Endothelial cell of hepatic sinusoid (primary cell): ENCODE data around the gene DEFB124.
"Not testable (repeated sequence)": the region's sequence is repeated elsewhere in the genome, so short reads cannot be mapped to it uniquely, and the experiment has no call there.

Source experiments
- in situ Hi-C: cut with HindIII; loops from 2 replicates; pipeline ENCODE4 v1.10.0; 2017; ENCODE audit warnings: low sequenced_read_pairs

DEFB124 gene

DNA sequence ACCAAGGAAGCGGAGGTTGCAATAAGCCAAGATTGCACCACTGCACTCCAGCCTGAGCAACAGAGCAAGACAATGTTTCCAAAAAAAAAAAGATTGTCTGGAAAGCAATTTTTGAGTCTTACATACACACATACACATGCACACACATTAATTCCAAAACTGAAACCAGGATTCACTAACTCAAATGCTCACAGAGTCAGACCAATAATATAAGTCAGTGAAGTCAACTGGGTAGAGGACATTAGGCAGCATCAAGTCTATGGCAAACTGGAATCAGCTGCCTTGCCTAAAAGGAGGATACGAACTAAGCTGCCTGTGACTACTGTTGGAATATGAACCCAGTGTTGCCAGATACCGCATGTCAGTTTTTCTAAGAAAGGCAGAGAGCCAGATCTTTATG, 15.8 kb upstream of the DEFB124 start:
- in situ Hi-C loops = no loop called here

- in situ Hi-C loops = no loop called here
Measured at GRCh38 chr20:31489152-31489551, 14.2 kb upstream of the DEFB124 start.

GRCh38 chr20:31488115-31488514, 13.2 kb upstream of the DEFB124 start:
- in situ Hi-C loops = no loop called here

DNA sequence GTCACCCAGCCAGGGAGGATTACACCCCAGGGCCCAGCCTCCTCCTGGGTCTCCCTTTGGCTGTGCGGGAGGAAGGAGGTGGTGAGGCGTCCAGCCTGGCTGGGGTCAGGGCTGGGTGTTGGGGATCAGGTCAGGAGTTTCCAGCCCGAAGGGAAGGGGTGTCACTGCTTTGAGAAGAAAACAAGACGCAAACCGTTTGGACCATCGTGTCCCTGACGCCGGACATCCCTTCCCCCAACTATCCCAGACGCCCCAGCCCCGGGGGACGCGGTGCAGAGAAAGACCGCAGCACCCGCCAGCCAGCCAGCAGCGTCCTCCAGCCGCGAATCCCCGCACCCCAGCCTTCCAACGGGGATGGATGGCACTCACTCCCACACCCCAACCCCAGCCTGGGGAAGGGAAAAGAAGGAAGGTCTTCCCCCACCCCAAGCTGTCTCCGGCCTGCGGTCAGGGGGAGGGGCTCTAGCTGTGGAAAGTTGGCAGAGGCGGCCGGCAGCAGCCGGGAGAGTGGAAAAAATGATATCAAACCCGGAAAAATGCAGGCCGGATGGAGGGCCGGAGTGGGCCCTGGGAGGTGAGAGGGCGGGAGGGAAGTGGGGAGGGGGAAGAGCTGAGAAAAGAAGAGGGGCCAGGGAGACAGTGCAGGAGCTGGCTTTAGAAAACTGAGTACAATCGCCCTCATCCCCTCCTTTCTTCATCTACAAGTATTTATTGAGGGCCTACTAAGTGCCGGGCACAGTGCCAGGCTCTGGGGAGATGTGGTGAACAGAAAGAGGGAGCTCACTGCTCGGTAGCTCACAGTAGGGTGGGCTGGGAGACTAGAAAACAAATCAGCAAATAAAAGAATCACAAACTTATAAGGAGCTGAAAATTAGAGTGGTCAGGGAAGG, 10.8 kb upstream of the DEFB124 start:
- in situ Hi-C loops = no loop called here

GRCh38 chr20:31484001-31484400, 9.1 kb upstream of the DEFB124 start:
- in situ Hi-C loops = no loop called here

DNA sequence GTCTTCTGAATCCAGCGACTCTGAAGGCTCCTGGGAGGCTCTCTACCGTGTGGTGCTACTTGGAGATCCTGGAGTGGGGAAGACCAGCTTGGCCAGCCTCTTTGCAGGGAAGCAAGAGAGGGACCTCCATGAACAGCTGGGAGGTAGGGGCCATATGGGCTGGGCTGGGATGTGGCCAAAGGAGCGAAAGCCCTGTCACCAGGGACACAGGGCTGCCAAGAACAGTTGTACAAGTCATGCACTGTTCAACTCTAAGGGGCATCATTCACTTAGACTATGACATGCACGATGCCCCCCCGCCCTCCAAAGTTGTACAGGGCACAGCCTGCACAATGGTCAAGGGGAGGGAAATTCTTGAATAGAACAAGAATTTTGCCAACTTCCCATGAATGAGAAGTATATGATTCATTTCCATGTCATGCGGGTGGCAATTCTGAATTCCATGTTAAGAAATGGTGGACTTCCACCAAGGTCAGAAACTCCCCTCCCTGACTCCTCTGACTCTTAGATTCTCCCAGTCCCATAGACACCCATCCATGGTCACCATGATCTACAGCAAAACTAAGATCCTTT, 1.8 kb upstream of the DEFB124 start:
- in situ Hi-C loops = no loop called here

DNA sequence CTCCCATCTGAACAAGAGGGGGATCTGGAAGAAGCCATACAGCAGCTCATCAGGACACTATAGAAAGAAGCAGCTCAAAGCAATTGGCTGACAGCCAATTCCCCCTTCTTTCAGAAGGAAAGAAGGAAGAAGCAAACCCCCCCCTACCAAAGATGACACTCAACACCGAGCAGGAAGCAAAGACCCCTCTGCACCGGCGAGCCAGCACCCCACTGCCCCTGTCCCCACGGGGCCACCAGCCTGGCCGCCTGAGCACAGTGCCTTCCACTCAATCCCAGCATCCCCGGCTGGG, 1.3 kb upstream of the DEFB124 start:
- in situ Hi-C loops = no loop called here

DNA sequence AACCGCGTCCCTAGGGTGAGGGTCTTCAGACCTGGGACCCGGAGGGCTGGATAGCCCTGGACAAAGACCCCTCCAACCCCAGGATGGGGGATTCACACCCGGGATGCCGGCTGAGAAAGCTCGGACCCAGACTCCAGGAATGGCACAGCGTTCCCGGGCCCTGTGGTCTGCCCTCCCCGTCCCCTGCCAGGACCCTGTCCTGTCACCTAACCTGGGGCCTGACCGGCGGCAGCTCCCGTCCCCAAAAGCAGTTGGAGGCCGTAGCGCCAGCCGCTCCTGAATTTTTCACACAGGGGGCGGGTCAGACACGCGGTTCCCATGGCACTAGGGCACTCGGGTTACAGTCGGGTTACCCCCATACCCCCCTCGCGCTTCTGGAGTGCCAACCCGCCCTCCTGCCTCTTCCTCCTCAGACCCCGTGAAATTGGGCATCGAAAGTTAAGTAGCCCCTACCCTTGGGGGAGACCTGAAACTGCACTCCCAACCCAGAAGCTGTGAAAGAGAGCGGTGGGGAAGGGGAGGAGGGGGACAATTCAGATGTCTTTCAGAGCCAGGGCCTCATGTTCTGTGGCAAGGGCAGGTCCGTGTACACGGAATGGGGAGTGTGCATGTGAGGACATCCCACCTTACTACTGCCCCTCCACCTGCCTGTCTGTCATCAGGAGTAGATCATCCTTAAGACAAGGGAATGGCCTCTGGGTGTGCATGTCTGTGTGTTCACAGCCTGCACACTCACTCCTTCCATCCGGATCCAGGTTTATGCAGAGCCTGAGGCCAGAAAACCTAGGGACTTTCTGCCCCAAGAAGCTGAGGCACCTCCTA, 756 bp upstream of the DEFB124 start:
- in situ Hi-C loops = no loop called here

GRCh38 chr20:31474097-31474436, 860 bp downstream of the DEFB124 start:
- in situ Hi-C loops = no loop called here

- in situ Hi-C loops = no loop called here
Measured at GRCh38 chr20:31473331-31474096, 1.4 kb downstream of the DEFB124 start.

DNA sequence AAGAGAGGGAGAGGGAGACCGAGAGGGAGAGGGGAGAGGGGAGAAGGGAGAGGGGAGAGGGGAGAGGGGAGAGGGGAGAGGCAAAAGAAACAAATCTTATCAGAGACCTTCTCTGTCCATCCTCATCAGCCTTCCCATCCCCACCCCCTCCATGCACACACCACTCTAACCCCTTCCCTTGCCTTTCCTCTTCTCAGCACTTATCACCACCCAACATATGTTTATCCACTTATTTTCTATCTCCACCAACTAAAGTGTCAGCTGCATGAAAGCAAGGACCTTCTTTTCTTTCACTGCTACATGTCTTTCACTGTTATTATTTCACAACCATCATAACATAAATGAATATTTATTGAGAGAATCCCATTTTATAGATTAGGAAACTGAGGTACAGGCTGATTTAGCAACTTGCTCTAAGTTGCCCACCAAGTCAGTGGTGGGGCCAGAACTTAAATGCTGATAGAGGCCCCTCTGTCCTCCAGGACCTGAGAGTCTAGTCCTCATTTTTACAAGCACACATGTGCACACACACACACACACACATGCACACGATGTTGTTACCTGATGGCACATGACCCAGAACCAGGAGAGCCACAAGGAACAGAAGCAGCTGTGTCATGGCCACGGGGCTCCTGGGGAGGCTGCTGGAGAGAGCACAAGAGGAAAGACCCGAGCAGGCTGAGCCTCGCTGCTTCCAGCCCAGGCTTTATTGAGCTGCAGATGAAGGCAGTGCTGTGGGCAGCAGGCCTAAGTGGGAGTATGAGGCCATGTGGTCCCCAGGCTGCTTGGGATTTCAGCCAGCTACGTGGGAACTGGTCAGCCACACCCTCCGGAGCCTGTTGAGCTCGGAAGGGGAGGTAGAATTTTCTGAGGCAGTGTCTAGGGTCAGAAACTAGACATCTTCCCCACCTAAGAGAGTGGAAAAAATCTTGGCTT, 2.3 kb downstream of the DEFB124 start:
- in situ Hi-C loops = no loop called here

- in situ Hi-C loops = not testable (repeated sequence)
Measured at GRCh38 chr20:31470946-31471345, 4.0 kb downstream of the DEFB124 start.

DNA sequence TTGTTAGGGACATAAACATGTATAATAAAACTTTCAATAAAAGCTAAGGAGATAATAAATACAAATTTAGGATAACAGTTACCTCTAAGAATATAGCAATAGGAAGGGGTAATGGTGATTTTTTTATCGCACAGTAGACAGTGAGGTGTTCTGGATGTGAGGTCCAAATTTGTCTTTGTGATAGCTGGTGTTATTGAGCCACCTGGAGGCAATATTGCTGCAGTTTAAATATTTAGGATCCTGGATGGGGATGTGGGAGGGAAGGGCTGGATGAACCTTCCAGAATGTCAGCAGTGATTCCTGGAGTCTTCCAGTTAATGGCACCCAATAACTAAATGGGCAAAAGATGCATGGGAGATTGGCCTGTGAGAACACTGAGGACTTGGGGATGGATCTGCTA, 20.6 kb downstream of the DEFB124 start:
- in situ Hi-C loops = no loop called here

DNA sequence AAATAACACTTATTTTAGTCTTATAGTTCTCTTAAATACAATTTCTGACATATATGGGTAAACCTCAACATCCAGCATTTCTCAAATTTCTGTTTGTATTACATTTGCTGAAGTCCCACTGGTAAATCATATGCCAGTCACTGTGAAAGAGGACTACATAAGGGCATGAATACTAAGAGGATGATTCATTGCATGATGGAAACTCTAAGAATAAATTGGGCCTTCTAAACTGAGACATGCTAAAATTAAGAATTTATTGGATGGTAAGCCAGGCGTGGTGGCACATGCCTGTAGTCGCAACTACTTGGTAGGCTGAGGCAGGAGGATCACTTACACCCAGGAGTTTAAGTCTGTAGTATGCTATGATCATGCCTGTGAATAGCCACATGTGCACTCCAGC, 22.4 kb downstream of the DEFB124 start:
- in situ Hi-C loops = no loop called here

- in situ Hi-C loops = no loop called here
Measured at GRCh38 chr20:31449511-31450414, 25.2 kb downstream of the DEFB124 start.

DNA sequence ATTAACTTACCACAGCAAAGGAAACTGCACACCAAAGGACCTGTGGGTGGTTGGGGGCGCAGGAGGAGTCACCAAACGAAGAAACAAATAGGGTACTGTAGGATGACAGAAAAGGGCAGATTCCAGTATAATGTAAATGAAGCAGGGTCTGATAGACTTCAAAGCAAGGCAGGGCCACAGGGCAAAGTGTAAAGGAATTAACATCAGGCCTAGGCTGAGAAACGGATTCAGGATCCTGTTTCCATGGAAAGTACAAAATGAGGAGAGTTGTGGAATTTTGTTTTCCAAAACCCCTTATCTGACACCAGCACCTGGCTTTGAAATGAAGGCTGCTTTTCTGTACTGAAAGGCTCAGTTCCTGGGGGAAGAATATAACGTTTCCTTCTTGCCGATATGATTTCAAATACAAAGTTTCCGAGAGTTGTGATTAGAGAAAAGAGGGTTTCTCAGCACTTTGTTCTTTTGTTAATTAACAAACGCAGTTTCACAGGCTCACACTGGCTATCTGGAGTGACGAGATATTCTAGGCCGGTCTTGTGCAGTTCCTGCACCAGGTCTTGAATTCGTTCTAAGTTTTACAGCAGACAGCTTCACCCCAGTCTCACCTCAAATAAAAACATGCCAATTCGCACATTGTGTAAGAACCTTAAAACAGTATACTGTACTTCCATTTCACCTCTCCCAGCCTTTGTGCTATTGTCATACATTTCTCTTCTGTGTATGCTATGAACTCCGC, 28.7 kb downstream of the DEFB124 start:
- in situ Hi-C loops = no loop called here

DNA sequence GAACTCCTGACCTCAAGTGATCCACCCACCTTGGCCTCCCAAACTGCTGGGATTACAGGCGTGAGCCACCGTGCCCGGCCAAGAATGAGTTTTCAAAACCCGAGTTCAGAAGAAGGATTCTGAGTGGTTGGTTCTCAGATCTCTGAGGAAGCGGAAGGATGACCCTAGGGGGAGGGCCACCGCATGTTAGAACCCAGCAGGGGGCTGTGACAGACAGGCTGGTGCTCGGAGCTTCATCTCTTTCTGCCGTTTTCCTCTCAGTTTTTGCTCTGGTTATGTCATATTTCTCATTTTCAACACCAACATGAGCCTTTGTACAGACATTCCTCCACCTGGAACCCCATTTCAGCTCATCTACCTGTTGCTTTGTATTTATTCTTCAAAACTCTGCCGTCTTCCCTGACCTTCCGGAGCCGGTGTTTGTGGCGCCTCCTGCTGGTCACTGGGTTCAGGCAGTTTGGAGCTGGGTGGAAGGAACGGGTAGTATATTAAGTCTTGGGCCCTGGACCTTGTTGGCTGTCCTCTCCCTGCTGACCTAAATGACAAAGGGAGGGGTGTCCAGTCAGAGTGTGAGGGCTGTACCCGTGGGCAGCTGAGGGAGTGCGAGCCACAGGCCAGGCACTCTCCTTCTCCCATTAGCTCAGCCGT, 34.8 kb downstream of the DEFB124 start, which contains the start of gene DEFB123:
DEFB123 (plus strand) TSS at position 621 of the 648 bp plus-strand sequence. CDS start 67 bp downstream, outside the sequence.
- in situ Hi-C loops = no loop called here
